Measurements from ENCODE around the gene SERPINA5. TPM values are rescaled to one million over a fixed set of nuclear protein-coding genes. Genes with fewer than 3 reads are reported as not detected.
"Not testable (repeated sequence)": the region's sequence is repeated elsewhere in the genome, so short reads cannot be mapped to it uniquely, and the experiment has no call there.

The SERPINA5 gene
- polyA plus RNA-seq, 4 donors = 0.54 to 8.6 (median 1.7) TPM; not detected in 1

- H3K9me3 ChIP-seq (ENCODE audit: control insufficient read depth in 2 of 2, insufficient read depth in 1 of 2, low read depth in 1 of 2, low read length in 1 of 2); FAIRE-seq; H3K36me3 ChIP-seq (ENCODE audit: control insufficient read depth in 3 of 3, insufficient read depth in 2 of 3, low read depth in 1 of 3, low read length in 3 of 3); H3K27ac ChIP-seq (ENCODE audit: low read depth in 1 of 3, low read length in 2 of 3); DNase-seq; H3K4me3 ChIP-seq (ENCODE audit: low read depth in 1 of 3, low read length in 3 of 3); H3K4me1 ChIP-seq (ENCODE audit: control insufficient read depth in 3 of 3, insufficient read depth in 2 of 3, low read depth in 1 of 3, low read length in 2 of 3); H3K27me3 ChIP-seq (ENCODE audit: control insufficient read depth in 3 of 3, insufficient read depth in 3 of 3, low read length in 3 of 3): not testable (repeated sequence)
- WGBS, 3 donors = 65 to 86% (median 75%) methylated on average over 1 of the region's 1 CpG
Measured at GRCh38 chr14:94608966-94609365, 27.7 kb downstream of the SERPINA5 start.

GRCh38 chr14:94611179-94611578 is 30.0 kb downstream of the SERPINA5 start:
- 85 to 93% (median 89%) methylated on average over 5 of the region's 5 CpGs for WGBS, 3 donors
- Histone ChIP-seq H3K4me3 (ENCODE audit: low read depth in 1 of 3, low read length in 3 of 3) (no peak overlapping the region), H3K27me3 (ENCODE audit: control insufficient read depth in 3 of 3, insufficient read depth in 3 of 3, low read length in 3 of 3) (no peaks in the 10 kb centered on the region), H3K36me3 (ENCODE audit: control insufficient read depth in 3 of 3, insufficient read depth in 2 of 3, low read depth in 1 of 3, low read length in 3 of 3) (no peaks in the 10 kb centered on the region), H3K4me1 (ENCODE audit: control insufficient read depth in 3 of 3, insufficient read depth in 2 of 3, low read depth in 1 of 3, low read length in 2 of 3) (no peaks in the 10 kb centered on the region), H3K27ac (ENCODE audit: low read depth in 1 of 3, low read length in 2 of 3) (no peak overlapping the region), H3K9me3 (ENCODE audit: control insufficient read depth in 2 of 2, insufficient read depth in 1 of 2, low read depth in 1 of 2, low read length in 1 of 2) (peaks cover 0 to 3% of the 10 kb centered on the region in 2 donors)
- FAIRE-seq = no peak
- no peak for DNase-seq

DNA sequence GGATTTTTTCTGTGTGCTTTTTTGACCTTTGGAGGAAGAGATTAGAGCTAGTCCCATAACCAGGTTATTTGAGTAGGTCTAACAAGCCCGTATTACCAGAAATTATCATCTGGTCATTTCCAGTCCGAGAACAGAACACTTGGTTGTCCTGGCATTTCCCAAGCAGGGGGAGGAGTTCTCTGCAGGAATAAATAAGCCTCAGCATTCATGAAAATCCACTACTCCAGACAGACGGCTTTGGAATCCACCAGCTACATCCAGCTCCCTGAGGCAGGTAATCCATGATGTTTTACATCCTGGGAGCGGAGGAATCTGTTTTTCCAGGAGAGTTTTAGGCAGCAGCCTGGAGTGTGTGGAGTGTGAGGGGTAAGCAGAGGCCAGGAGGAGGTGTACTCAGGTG is 30.9 kb downstream of the SERPINA5 start, which contains the start of gene SERPINA3:
Gene SERPINA3, plus strand, starts transcription at position 218 of the 400 bp plus-strand sequence. CDS start 2,051 bp downstream, outside the sequence.
- Histone ChIP-seq H3K4me3 (ENCODE audit: low read depth in 1 of 3, low read length in 3 of 3) (no peak within 1 kb of the TSS), H3K27me3 (ENCODE audit: control insufficient read depth in 3 of 3, insufficient read depth in 3 of 3, low read length in 3 of 3) (no peaks in the 10 kb centered on the region), H3K4me1 (ENCODE audit: control insufficient read depth in 3 of 3, insufficient read depth in 2 of 3, low read depth in 1 of 3, low read length in 2 of 3) (no peaks in the 10 kb centered on the region), H3K9me3 (ENCODE audit: control insufficient read depth in 2 of 2, insufficient read depth in 1 of 2, low read depth in 1 of 2, low read length in 1 of 2) (peaks cover 0 to 12% of the 10 kb centered on the region in 2 donors), H3K27ac (ENCODE audit: low read depth in 1 of 3, low read length in 2 of 3) (no peak within 1 kb of the TSS), H3K36me3 (ENCODE audit: control insufficient read depth in 3 of 3, insufficient read depth in 2 of 3, low read depth in 1 of 3, low read length in 3 of 3) (no peaks in the 10 kb centered on the region)
- WGBS, 3 donors = 40 to 45% (median 42%) methylated on average over 4 of the region's 4 CpGs
- DNase-seq (no peak), FAIRE-seq (no peak)

- Histone ChIP-seq H3K9me3 (ENCODE audit: control insufficient read depth in 2 of 2, insufficient read depth in 1 of 2, low read depth in 1 of 2, low read length in 1 of 2) (peaks cover 0 to 19% of the 10 kb centered on the region in 2 donors), H3K27ac (ENCODE audit: low read depth in 1 of 3, low read length in 2 of 3) (no peak overlapping the region), H3K27me3 (ENCODE audit: control insufficient read depth in 3 of 3, insufficient read depth in 3 of 3, low read length in 3 of 3) (no peaks in the 10 kb centered on the region), H3K36me3 (ENCODE audit: control insufficient read depth in 3 of 3, insufficient read depth in 2 of 3, low read depth in 1 of 3, low read length in 3 of 3) (no peaks in the 10 kb centered on the region), H3K4me3 (ENCODE audit: low read depth in 1 of 3, low read length in 3 of 3) (no peak overlapping the region), H3K4me1 (ENCODE audit: control insufficient read depth in 3 of 3, insufficient read depth in 2 of 3, low read depth in 1 of 3, low read length in 2 of 3) (no peaks in the 10 kb centered on the region)
- FAIRE-seq (no peak), DNase-seq (no peak)
- 59 to 76% (median 67%) methylated on average over 9 of the region's 9 CpGs for WGBS, 3 donors
Measured at GRCh38 chr14:94612580-94613554, 31.6 kb downstream of the SERPINA5 start.

DNA sequence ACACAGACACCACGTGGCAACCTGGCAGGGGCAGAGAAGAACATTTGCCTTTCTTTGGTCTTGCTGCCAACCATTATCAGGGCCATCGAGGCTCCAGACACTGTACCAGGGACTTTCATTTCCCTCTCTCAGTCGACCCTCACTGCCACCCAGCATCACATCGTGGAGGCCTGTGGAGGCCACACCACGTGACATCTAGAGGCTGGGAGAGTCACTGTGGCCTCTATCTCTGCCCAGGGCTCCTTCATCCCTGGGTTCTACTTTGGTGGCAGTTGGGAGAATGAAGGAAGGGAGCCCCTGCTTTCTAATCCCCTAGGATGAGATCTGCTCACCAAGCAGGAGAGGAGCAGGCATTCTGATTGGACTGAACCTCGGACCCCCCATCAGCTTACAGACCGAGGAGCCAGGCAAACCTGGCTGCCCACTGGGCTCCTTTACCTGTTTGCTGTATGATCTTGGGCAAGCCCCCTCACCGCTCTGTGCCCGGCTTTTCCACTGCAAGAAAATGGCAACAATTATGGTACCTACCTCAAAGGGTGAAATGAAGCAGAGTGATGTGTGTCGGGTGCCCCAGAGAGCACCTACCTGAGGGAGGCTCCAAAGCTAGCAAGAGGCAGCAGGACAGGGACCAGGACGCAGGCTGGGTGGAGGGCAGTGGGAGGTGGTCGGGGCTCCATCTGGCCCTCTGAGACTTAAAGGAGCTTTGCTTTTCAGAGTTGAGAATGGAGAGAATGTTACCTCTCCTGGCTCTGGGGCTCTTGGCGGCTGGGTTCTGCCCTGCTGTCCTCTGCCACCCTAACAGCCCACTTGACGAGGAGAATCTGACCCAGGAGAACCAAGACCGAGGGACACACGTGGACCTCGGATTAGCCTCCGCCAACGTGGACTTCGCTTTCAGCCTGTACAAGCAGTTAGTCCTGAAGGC is 32.8 kb downstream of the SERPINA5 start:
- FAIRE-seq (no peak), DNase-seq (no peak)
- no peak overlapping the region for H3K27ac ChIP-seq (ENCODE audit: low read depth in 1 of 3, low read length in 2 of 3)
- no peaks in the 10 kb centered on the region for H3K27me3 ChIP-seq (ENCODE audit: control insufficient read depth in 3 of 3, insufficient read depth in 3 of 3, low read length in 3 of 3)
- 79 to 85% (median 83%) methylated on average over 18 to 20 of the region's 20 CpGs for WGBS, 3 donors
- H3K9me3 ChIP-seq (ENCODE audit: control insufficient read depth in 2 of 2, insufficient read depth in 1 of 2, low read depth in 1 of 2, low read length in 1 of 2) = peaks cover 0 to 28% of the 10 kb centered on the region in 2 donors
- H3K4me3 ChIP-seq (ENCODE audit: low read depth in 1 of 3, low read length in 3 of 3) = no peak overlapping the region
- H3K4me1 ChIP-seq (ENCODE audit: control insufficient read depth in 3 of 3, insufficient read depth in 2 of 3, low read depth in 1 of 3, low read length in 2 of 3) = no peaks in the 10 kb centered on the region
- H3K36me3 ChIP-seq (ENCODE audit: control insufficient read depth in 3 of 3, insufficient read depth in 2 of 3, low read depth in 1 of 3, low read length in 3 of 3) = no peaks in the 10 kb centered on the region

DNA sequence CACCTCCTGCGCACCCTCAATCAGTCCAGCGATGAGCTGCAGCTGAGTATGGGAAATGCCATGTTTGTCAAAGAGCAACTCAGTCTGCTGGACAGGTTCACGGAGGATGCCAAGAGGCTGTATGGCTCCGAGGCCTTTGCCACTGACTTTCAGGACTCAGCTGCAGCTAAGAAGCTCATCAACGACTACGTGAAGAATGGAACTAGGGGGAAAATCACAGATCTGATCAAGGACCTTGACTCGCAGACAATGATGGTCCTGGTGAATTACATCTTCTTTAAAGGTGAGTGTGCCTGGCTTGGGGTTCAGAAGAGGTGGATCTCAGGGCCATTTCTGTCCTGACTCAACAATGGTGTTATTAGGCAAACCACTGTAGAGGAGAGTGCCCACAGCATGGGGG is 33.6 kb downstream of the SERPINA5 start:
- no peak for DNase-seq
- Histone ChIP-seq H3K4me1 (ENCODE audit: control insufficient read depth in 3 of 3, insufficient read depth in 2 of 3, low read depth in 1 of 3, low read length in 2 of 3) (no peaks in the 10 kb centered on the region), H3K27me3 (ENCODE audit: control insufficient read depth in 3 of 3, insufficient read depth in 3 of 3, low read length in 3 of 3) (no peaks in the 10 kb centered on the region), H3K4me3 (ENCODE audit: low read depth in 1 of 3, low read length in 3 of 3) (no peak overlapping the region), H3K9me3 (ENCODE audit: control insufficient read depth in 2 of 2, insufficient read depth in 1 of 2, low read depth in 1 of 2, low read length in 1 of 2) (peaks cover 0 to 35% of the 10 kb centered on the region in 2 donors), H3K36me3 (ENCODE audit: control insufficient read depth in 3 of 3, insufficient read depth in 2 of 3, low read depth in 1 of 3, low read length in 3 of 3) (no peaks in the 10 kb centered on the region), H3K27ac (ENCODE audit: low read depth in 1 of 3, low read length in 2 of 3) (no peak overlapping the region)
- FAIRE-seq = no peak
- 93 to 94% (median 93%) methylated on average over 7 of the region's 7 CpGs for WGBS, 3 donors

GRCh38 chr14:94615254-94615653 is 34.0 kb downstream of the SERPINA5 start:
- peaks cover 0 to 37% of the 10 kb centered on the region in 2 donors for H3K9me3 ChIP-seq (ENCODE audit: control insufficient read depth in 2 of 2, insufficient read depth in 1 of 2, low read depth in 1 of 2, low read length in 1 of 2)
- H3K27me3 ChIP-seq (ENCODE audit: control insufficient read depth in 3 of 3, insufficient read depth in 3 of 3, low read length in 3 of 3) = no peaks in the 10 kb centered on the region
- H3K4me3 ChIP-seq (ENCODE audit: low read depth in 1 of 3, low read length in 3 of 3) = no peak overlapping the region
- FAIRE-seq = no peak
- no peak for DNase-seq
- no peaks in the 10 kb centered on the region for H3K36me3 ChIP-seq (ENCODE audit: control insufficient read depth in 3 of 3, insufficient read depth in 2 of 3, low read depth in 1 of 3, low read length in 3 of 3)
- WGBS, 3 donors = 59 to 98% (median 89%) methylated on average over 3 of the region's 3 CpGs
- H3K4me1 ChIP-seq (ENCODE audit: control insufficient read depth in 3 of 3, insufficient read depth in 2 of 3, low read depth in 1 of 3, low read length in 2 of 3) = no peaks in the 10 kb centered on the region
- no peak overlapping the region for H3K27ac ChIP-seq (ENCODE audit: low read depth in 1 of 3, low read length in 2 of 3)

Measured in small intestine (tissue), 7 donors.